ENCODE measurements around the gene GPC6. TPM values are rescaled to one million over a fixed set of nuclear protein-coding genes. Genes with fewer than 3 reads are reported as not detected.

Gene GPC6
- total and polyA plus RNA-seq, 12 donors = 0.15 to 5.4 (median 2.5) TPM

DNA sequence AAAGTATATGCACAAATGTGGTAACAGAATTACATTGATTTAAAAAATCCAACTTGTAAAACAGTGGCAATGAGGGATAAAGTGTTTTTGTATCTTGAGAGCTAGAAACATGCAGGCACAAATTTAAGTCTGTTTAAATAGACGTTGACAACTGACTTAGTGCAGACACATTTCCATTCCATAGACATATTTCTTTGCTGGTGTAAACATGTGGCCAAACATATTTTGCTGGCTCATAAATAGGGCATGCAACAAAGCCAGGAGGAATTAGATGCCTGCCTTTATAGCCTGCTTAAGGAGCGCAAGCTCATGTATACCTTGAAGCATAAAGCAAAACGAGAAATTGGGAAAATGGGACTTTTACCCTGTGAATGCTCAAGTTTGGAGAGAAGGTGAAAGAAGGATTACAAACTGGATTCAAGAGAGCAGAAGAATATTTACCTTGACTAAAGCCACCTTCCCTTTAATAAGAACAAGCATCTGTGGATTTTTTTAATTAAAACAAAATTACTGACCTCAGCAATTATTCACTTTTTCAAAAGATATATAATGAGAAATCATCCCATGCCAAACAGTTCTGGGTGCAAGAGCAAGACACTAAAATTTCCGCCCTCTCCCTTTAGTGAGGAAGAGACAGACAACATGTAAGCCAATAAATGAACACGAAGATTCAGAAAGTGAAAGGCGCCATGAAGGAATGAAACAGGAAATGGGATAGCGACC lies 1181.9 kb downstream of the GPC6 start:
- Histone ChIP-seq H3K4me3 (no peak overlapping the region), H3K9me3 (no peaks in the 10 kb centered on the region), H3K36me3 (no peaks in the 10 kb centered on the region), H3K27me3 (peaks cover 0 to 4% (median 0%) of the 10 kb centered on the region in 7 donors), H3K27ac (no peak overlapping the region), H3K4me1 (peaks cover 0 to 7% (median 0%) of the 10 kb centered on the region in 9 donors)
- no peak for DNase-seq
- TF ChIP-seq, protein P1, sequence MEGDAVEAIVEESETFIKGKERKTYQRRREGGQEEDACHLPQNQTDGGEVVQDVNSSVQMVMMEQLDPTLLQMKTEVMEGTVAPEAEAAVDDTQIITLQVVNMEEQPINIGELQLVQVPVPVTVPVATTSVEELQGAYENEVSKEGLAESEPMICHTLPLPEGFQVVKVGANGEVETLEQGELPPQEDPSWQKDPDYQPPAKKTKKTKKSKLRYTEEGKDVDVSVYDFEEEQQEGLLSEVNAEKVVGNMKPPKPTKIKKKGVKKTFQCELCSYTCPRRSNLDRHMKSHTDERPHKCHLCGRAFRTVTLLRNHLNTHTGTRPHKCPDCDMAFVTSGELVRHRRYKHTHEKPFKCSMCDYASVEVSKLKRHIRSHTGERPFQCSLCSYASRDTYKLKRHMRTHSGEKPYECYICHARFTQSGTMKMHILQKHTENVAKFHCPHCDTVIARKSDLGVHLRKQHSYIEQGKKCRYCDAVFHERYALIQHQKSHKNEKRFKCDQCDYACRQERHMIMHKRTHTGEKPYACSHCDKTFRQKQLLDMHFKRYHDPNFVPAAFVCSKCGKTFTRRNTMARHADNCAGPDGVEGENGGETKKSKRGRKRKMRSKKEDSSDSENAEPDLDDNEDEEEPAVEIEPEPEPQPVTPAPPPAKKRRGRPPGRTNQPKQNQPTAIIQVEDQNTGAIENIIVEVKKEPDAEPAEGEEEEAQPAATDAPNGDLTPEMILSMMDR (IDR thresholded peaks at IDR 0.05) = no peak
- intact Hi-C loops (cut with DNase I) = no loop called here
- WGBS, 2 donors = 81 to 82% methylated on average over 7 of the region's 7 CpGs
- no peak for ATAC-seq

DNA sequence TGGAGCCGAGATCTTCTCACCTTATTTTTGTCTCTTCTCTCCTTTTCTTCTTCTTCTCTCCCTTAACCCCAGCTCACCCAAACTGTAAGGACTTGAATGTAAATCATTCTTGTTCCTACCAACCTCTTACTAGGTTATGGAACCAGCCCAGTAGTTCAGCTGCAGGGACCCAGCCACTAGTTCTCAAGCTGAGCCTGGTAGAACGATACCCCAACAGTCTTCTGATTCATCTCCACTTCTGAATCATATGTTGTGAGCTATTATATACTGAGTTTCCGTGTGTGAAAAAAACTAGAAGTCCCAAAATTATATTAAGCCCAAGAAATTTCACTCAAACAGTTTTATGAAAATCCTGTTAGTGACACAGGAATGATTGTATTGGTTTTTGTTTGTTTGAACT lies 1185.1 kb downstream of the GPC6 start:
- H3K27me3 ChIP-seq = peaks cover 0 to 7% (median 0%) of the 10 kb centered on the region in 7 donors
- 57 to 67% methylated on average over 3 of the region's 3 CpGs for WGBS, 2 donors
- TF ChIP-seq, protein P1 (IDR thresholded peaks at IDR 0.05) = no peak
- no peak overlapping the region for H3K4me3 ChIP-seq
- ATAC-seq = no peak
- intact Hi-C loops (cut with DNase I) = no loop called here
- H3K9me3 ChIP-seq = no peaks in the 10 kb centered on the region
- peaks cover 0 to 9% (median 0%) of the 10 kb centered on the region in 9 donors for H3K4me1 ChIP-seq
- no peak overlapping the region for H3K27ac ChIP-seq
- no peak for DNase-seq
- no peaks in the 10 kb centered on the region for H3K36me3 ChIP-seq

DNA sequence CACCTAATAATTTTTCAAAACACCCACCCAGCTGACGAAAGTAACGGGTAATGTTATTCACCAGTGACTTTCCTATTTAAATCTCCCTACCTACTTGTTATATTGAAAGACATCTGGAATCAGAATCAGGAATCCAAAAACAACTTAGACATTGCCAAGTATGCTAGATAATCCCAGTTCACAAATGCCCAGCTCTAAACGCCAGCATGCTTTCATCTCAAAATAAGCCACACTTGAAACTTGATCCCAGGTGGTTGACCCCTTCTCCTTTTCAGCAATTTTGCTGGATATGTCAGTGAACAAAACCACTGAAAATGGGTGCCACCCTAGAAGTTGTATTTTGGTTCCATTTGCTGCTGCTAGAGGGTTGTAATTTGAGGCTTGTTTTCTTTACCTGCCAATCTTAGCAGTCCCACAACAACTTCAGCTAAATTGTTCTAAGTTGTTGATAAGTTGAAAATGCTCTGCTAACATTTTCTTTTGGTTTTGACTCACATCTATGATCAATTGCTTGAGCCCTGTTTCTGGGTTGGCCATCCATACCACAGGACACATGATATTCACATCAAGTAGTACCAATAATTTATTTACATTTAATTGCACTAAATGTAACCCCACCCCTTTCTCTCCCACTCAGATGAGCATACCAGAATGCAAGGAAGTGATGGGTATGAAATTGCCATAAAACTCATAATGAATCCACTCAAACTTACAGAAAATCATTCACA lies 1186.4 kb downstream of the GPC6 start:
- intact Hi-C loops (cut with DNase I) = no loop called here
- Histone ChIP-seq H3K27me3 (peaks cover 0 to 13% (median 0%) of the 10 kb centered on the region in 7 donors), H3K9me3 (peaks cover 0 to 9% (median 0%) of the 10 kb centered on the region in 11 donors), H3K27ac (no peak overlapping the region), H3K4me1 (peaks cover 0 to 9% (median 0%) of the 10 kb centered on the region in 9 donors), H3K36me3 (no peaks in the 10 kb centered on the region), H3K4me3 (no peak overlapping the region)
- DNase-seq = no peak
- no peak for ATAC-seq
- WGBS, 2 donors = 18 to 30% methylated on average over 3 of the region's 3 CpGs
- TF ChIP-seq, protein P1 (IDR thresholded peaks at IDR 0.05) = no peak

DNA sequence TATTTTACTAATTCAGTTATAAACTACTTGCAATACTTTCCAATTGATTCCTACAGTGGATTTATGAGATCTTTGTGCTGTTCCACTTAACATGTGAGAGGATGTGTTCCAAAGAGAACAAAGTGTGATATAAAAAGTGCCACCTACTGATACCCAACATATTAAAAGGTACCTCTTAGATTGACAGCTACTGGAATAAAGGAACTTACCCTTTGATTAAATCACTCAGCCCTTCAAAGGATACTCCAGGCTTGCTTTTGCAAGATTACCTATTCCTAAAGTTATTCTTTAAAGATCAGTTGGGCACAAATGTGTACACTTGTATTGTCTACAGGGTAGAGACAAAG lies 1187.0 kb downstream of the GPC6 start:
- intact Hi-C loops (cut with DNase I) = no loop called here
- H3K27ac ChIP-seq = no peak overlapping the region
- DNase-seq (no peak), ATAC-seq (no peak)
- peaks cover 0 to 9% (median 0%) of the 10 kb centered on the region in 9 donors for H3K4me1 ChIP-seq
- H3K27me3 ChIP-seq = peaks cover 0 to 13% (median 0%) of the 10 kb centered on the region in 7 donors
- peaks cover 0 to 9% (median 0%) of the 10 kb centered on the region in 11 donors for H3K9me3 ChIP-seq
- no peak overlapping the region for H3K4me3 ChIP-seq
- TF ChIP-seq, protein P1 (IDR thresholded peaks at IDR 0.05) = no peak
- no peaks in the 10 kb centered on the region for H3K36me3 ChIP-seq

Measured in heart right ventricle (tissue), 16 donors.